BJ (cell line): ENCODE measurements around the gene ATP6V0A1. TPM values are rescaled to one million over a fixed set of nuclear protein-coding genes. Genes with fewer than 3 reads are reported as not detected.
"Not testable (repeated sequence)": the region's sequence is repeated elsewhere in the genome, so short reads cannot be mapped to it uniquely, and the experiment has no call there.

Source experiments
- CTCF ChIA-PET: fragments of 350-600 bp; formaldehyde crosslinking; extraction: SDS; loops from one replicate; lab custom pipeline; 2021; ENCODE audit warnings: antibody characterized with exemption, inconsistent platforms; lab: Yijun Ruan, JAX
- POLR2A ChIA-PET: fragments of 300-600 bp; sonication (Branson Sonifier 250); formaldehyde crosslinking; extraction: SDS; loops from one replicate; lab custom pipeline; 2021; ENCODE audit warnings: antibody characterized with exemption; lab: Charles Lee
- DNase-seq: peaks from one replicate; pipeline ENCODE4 v3.0.0-alpha.2; 2011; ENCODE audit warnings: low read depth
- H3K27me3 ChIP-seq: 2 replicates; pipeline ENCODE4 v1.6.0; 2011; ENCODE audit warnings: low read length; ENCODE audit not compliant: control insufficient read depth, insufficient read depth
- H3K36me3 ChIP-seq: 2 replicates; pipeline ENCODE4 v1.5.1; 2011; ENCODE audit warnings: low read length; ENCODE audit not compliant: control insufficient read depth, insufficient read depth
- H3K4me3 ChIP-seq: 2 replicates; pipeline ENCODE4 v1.5.1; 2011; ENCODE audit warnings: low read depth, mild to moderate bottlenecking, control low read depth, low read length
- polyA plus RNA-seq: library from polyadenylated mRNA; depleted of rRNA; stranded (reverse); fragments of >200 nt; gene quantifications from 2 replicates; pipeline ENCODE4 v1.2.3, GENCODE V29; 2011
- TF ChIP-seq, protein P1 (sequence below): IDR thresholded peaks from 2 replicates; pipeline ENCODE4 v1.5.1; 2011; ENCODE audit warnings: low read depth, mild to moderate bottlenecking, control low read depth, inconsistent platforms, low read length, moderate library complexity; ENCODE audit not compliant: insufficient read depth

ATP6V0A1 gene
- polyA plus RNA-seq, 1 experiment: 37.1 TPM

DNA sequence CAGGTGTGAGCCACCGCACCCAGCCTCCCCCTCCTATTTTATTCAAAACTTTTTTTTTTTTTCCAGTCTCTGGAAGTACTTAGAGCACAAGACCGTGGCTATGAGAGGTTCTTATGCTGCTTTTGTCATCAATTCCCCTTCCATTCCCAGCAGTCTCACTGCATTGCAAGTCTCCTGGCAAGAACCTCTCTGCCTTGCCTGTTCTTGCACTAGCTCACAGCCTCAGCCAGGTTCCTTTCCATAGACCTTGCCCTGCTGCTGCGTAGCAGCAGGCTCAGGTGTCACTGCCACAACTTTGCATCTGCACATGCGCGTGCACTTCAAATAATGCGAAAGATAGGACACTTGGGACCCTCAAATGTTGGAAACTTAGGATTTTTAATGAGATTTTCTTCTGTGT lies 15.6 kb downstream of the ATP6V0A1 start:
- Histone ChIP-seq H3K27me3 (no peaks in the 10 kb centered on the region), H3K4me3 (no peak overlapping the region), H3K36me3 (peaks cover 10% of the 10 kb centered on the region)
- no peak for DNase-seq
- ChIA-PET POLR2A (no interaction called here), CTCF (no interaction called here)
- TF ChIP-seq, protein P1, sequence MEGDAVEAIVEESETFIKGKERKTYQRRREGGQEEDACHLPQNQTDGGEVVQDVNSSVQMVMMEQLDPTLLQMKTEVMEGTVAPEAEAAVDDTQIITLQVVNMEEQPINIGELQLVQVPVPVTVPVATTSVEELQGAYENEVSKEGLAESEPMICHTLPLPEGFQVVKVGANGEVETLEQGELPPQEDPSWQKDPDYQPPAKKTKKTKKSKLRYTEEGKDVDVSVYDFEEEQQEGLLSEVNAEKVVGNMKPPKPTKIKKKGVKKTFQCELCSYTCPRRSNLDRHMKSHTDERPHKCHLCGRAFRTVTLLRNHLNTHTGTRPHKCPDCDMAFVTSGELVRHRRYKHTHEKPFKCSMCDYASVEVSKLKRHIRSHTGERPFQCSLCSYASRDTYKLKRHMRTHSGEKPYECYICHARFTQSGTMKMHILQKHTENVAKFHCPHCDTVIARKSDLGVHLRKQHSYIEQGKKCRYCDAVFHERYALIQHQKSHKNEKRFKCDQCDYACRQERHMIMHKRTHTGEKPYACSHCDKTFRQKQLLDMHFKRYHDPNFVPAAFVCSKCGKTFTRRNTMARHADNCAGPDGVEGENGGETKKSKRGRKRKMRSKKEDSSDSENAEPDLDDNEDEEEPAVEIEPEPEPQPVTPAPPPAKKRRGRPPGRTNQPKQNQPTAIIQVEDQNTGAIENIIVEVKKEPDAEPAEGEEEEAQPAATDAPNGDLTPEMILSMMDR: no peak

DNA sequence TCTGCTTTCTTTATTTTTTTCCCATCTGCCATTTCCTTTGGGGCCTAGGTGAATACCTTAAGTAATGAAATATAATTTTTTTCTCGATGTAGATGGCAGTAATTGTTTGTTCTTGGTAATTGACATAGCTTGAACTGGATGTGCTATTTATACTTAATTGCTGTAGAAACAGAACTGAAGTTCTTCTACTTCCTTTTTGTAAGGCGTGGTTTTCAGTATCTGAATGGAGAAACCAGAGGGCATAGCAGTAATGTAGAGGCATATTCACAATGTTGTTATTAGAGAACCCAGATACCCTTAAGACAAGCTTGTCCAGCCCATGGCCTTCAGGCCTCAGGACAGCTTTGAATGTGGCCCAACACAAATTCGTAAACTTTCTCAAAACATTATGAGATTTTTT lies 16.4 kb downstream of the ATP6V0A1 start:
- TF ChIP-seq, protein P1: no peak
- peaks cover 10% of the 10 kb centered on the region for H3K36me3 ChIP-seq
- CTCF ChIA-PET: interaction anchor here (0.8 kb wide), 1 partner anchor 41 kb away, joined by 5 read pairs; no protein-coding TSS in a partner anchor
- no peaks in the 10 kb centered on the region for H3K27me3 ChIP-seq
- no peak for DNase-seq
- H3K4me3 ChIP-seq: no peak overlapping the region
- POLR2A ChIA-PET: no interaction called here

DNA sequence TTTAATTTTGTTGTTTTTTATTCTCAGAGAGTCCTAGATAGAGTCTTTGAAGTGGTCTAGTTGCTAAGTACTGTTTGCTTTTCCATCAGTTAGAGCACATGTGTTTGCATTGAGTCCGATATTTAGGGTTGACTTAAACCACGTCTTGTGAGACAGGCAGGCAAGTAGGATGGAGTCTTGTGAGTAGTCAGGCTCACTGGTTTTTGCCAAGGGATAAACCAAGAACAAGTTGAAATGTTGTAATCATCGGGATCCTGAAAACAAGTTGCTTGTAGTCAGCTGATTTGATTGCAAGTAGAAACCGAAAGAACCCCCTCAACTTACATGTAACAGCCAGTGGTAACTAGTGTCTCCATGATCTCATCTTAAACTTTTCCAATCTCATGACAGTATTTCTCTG lies 17.2 kb downstream of the ATP6V0A1 start:
- Histone ChIP-seq H3K27me3 (no peaks in the 10 kb centered on the region), H3K36me3 (peaks cover 9% of the 10 kb centered on the region), H3K4me3 (no peak overlapping the region)
- TF ChIP-seq, protein P1: no peak
- CTCF ChIA-PET: interaction anchor here (0.8 kb wide), 1 partner anchor 40 kb away, joined by 5 read pairs; no protein-coding TSS in a partner anchor
- POLR2A ChIA-PET: no interaction called here
- no peak for DNase-seq

DNA sequence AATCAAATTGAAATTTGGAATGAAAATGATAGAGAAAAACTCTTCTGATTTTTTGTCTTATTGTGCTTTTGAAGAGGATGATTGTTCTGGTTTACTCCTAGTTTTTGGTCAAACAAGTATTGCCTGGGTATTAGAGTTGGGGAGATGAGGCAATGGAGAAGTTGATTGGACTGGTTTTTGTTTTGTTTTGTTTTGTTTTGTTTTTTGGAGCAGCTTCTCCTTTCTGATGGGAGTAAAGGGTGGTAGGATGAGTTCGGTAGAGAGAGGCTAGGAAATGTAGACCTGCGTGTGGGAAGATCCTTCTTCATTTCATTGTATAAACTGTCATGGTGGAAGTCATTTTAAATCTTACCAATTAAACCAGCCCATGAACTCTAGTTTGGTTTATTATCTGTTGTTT lies 17.7 kb downstream of the ATP6V0A1 start:
- Histone ChIP-seq H3K4me3 (no peak overlapping the region), H3K27me3 (no peaks in the 10 kb centered on the region), H3K36me3 (peaks cover 7% of the 10 kb centered on the region)
- DNase-seq: no peak
- ChIA-PET POLR2A (no interaction called here), CTCF (no interaction called here)
- TF ChIP-seq, protein P1: no peak

DNA sequence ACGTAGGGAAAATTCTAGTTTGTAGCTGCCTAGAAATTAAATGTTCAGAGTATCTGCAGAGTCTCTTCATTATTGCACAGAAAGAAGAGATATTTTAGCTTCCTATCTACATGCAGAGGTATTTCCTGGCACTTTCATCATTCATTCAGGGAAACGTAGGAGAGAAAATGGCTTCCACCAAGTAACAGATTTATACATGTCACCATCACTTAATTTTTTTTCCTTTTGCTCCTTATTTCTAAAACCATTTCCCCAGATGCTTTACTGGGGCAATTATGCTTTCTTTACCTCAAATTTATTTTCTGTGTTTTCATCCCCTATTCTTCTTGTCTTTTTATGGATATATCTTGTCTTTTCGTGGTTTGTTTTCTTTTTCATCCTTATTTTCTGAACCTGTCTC lies 18.5 kb downstream of the ATP6V0A1 start:
- no peaks in the 10 kb centered on the region for H3K27me3 ChIP-seq
- no peak overlapping the region for H3K4me3 ChIP-seq
- TF ChIP-seq, protein P1: no peak
- no peak for DNase-seq
- H3K36me3 ChIP-seq: peaks cover 4% of the 10 kb centered on the region
- CTCF ChIA-PET: no interaction called here
- POLR2A ChIA-PET: no interaction called here

DNA sequence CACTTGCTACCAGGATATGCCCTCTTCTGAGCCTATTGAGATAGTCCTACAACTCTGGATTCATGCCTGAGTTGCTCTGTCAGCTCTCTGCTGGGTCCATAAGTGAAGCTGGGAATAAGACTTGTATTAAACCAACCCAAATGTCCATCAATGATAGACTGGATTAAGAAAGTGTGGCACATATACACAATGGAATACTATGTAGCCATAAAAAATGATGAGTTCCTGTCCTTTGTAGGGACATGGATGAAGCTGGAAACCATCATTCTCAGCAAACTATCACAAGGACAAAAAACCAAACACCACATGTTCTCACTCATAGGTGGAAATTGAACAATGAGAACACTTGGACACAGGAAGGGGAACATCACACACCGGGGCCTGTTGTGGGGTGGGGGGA lies 19.1 kb downstream of the ATP6V0A1 start:
- CTCF ChIA-PET, H3K4me3 ChIP-seq, H3K27me3 ChIP-seq, H3K36me3 ChIP-seq, DNase-seq, POLR2A ChIA-PET: not testable (repeated sequence)
